ENCODE results near the gene UGT1A9.

The UGT1A9 gene

DNA sequence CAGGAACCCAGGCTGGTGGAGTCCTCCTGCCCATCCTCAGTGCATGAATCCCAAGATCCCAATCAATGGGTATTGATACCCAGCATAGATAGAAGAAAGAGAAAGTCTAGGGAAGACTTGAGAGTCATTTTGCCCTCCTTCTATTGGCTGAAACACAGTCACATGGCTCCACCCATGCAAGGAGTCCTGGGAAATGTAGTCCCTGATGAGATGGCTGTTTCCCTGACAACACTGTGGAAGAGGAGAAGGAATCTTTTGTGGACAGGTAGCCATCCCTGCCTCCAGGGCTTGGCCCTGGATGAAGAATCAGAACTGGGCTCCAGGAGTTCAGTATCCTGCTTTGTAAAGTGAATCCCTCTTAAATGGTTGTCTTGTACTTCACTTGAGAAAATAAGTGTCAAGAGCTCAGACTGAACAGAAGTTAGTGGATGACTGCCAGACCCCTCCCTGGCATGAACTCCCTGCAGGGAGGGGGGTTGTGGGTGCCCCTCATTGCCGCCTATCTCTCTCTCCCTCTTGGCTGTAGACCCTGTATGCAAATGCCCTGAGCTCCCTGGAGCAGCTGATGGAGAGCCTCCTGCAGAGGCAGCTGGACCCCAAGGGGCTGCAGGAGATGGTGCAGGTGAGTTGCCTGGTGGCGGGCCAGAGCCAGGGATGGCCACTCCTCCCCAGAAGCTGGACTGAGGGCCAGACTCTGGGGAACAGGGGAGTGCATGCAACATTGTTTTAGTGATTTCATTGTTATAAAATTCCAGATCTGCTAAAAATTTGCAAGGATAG lies 142.5 kb downstream of the UGT1A9 start:
- no peak for DNase-seq (ENCODE audit: low read depth)
- H3K4me3 ChIP-seq (ENCODE audit: low read depth, low read length): no peak overlapping the region
- TF ChIP-seq MYC (IDR thresholded peaks at IDR 0.05; ENCODE audit: low read depth, low read length) (no peak), POLR2A (IDR thresholded peaks at IDR 0.05; ENCODE audit: extremely low read depth, insufficient read length) (no peak), MAX (IDR thresholded peaks at IDR 0.05; ENCODE audit: low read depth, low read length) (no peak)
- TF ChIP-seq, protein P1, sequence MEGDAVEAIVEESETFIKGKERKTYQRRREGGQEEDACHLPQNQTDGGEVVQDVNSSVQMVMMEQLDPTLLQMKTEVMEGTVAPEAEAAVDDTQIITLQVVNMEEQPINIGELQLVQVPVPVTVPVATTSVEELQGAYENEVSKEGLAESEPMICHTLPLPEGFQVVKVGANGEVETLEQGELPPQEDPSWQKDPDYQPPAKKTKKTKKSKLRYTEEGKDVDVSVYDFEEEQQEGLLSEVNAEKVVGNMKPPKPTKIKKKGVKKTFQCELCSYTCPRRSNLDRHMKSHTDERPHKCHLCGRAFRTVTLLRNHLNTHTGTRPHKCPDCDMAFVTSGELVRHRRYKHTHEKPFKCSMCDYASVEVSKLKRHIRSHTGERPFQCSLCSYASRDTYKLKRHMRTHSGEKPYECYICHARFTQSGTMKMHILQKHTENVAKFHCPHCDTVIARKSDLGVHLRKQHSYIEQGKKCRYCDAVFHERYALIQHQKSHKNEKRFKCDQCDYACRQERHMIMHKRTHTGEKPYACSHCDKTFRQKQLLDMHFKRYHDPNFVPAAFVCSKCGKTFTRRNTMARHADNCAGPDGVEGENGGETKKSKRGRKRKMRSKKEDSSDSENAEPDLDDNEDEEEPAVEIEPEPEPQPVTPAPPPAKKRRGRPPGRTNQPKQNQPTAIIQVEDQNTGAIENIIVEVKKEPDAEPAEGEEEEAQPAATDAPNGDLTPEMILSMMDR (IDR thresholded peaks at IDR 0.05; ENCODE audit: low read depth, low read length): no peak

GRCh38 chr2:233815861-233816260 lies 144.2 kb downstream of the UGT1A9 start:
- no peak for DNase-seq (ENCODE audit: low read depth)

GRCh38 chr2:233816334-233816733 lies 144.6 kb downstream of the UGT1A9 start:
- no peak for DNase-seq (ENCODE audit: low read depth)
- TF ChIP-seq MAX (IDR thresholded peaks at IDR 0.05; ENCODE audit: low read depth, low read length) (no peak), POLR2A (IDR thresholded peaks at IDR 0.05; ENCODE audit: extremely low read depth, insufficient read length) (no peak), MYC (IDR thresholded peaks at IDR 0.05; ENCODE audit: low read depth, low read length) (no peak)
- TF ChIP-seq, protein P1 (IDR thresholded peaks at IDR 0.05; ENCODE audit: low read depth, low read length): no peak
- H3K4me3 ChIP-seq (ENCODE audit: low read depth, low read length): no peak overlapping the region

More at GRCh38 chr2:233815861-233816260, 144.2 kb downstream of the UGT1A9 start:
- no peak overlapping the region for H3K4me3 ChIP-seq (ENCODE audit: low read depth, low read length)
- TF ChIP-seq MAX (IDR thresholded peaks at IDR 0.05; ENCODE audit: low read depth, low read length) (no peak), POLR2A (IDR thresholded peaks at IDR 0.05; ENCODE audit: extremely low read depth, insufficient read length) (no peak), MYC (IDR thresholded peaks at IDR 0.05; ENCODE audit: low read depth, low read length) (no peak)
- TF ChIP-seq, protein P1 (IDR thresholded peaks at IDR 0.05; ENCODE audit: low read depth, low read length): no peak

GRCh38 chr2:233816771-233817170 lies 145.1 kb downstream of the UGT1A9 start:
- DNase-seq (ENCODE audit: low read depth): no peak
- TF ChIP-seq MYC (IDR thresholded peaks at IDR 0.05; ENCODE audit: low read depth, low read length) (no peak), POLR2A (IDR thresholded peaks at IDR 0.05; ENCODE audit: extremely low read depth, insufficient read length) (no peak), MAX (IDR thresholded peaks at IDR 0.05; ENCODE audit: low read depth, low read length) (no peak)
- TF ChIP-seq, protein P1 (IDR thresholded peaks at IDR 0.05; ENCODE audit: low read depth, low read length): no peak
- H3K4me3 ChIP-seq (ENCODE audit: low read depth, low read length): no peak overlapping the region

DNA sequence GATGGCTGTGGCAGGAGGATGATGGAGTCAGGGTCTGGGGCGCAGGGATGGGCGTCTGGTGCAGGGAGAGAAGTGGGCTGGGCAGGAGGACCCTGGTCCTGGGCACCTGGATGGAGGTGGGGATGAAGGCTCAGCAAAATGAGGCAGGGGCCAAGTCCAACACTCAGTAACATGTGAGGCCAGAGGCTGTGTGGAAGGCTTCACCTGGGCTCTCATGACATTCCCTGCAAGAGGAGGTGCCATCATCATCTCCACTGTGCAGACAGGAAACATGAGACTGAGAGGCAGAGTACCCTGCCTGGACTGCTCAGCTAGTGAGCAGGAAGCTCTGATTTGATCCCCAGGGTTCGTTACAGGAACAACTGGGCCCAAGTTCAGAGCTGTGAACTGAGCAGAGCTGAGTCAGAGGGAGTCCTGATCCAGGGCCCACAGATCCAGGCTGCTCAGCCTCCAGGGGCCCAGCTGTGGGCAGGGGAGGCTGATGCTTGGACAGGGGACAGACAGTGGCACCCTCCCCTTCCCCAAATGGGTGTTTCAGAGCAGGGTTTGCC lies 145.7 kb downstream of the UGT1A9 start:
- TF ChIP-seq MYC (IDR thresholded peaks at IDR 0.05; ENCODE audit: low read depth, low read length): no peak
- no peak for TF ChIP-seq POLR2A (IDR thresholded peaks at IDR 0.05; ENCODE audit: extremely low read depth, insufficient read length)
- TF ChIP-seq MAX (IDR thresholded peaks at IDR 0.05; ENCODE audit: low read depth, low read length): no peak
- TF ChIP-seq, protein P1 (IDR thresholded peaks at IDR 0.05; ENCODE audit: low read depth, low read length): no peak
- no peak for DNase-seq (ENCODE audit: low read depth)
- no peak overlapping the region for H3K4me3 ChIP-seq (ENCODE audit: low read depth, low read length)
